T-helper 22 cell (primary cell): ENCODE results near the gene ESR1.
"Not testable (repeated sequence)": the region's sequence is repeated elsewhere in the genome, so short reads cannot be mapped to it uniquely, and the experiment has no call there.

ENCODE experiments used
- DNase-seq: peaks from one replicate; pipeline ENCODE4 v3.0.0-alpha.2; 2020; ENCODE audit warnings: low read depth

The ESR1 gene

GRCh38 chr6:151813858-151814257 lies 6.4 kb downstream of the ESR1 start:
- DNase-seq: no peak

DNA sequence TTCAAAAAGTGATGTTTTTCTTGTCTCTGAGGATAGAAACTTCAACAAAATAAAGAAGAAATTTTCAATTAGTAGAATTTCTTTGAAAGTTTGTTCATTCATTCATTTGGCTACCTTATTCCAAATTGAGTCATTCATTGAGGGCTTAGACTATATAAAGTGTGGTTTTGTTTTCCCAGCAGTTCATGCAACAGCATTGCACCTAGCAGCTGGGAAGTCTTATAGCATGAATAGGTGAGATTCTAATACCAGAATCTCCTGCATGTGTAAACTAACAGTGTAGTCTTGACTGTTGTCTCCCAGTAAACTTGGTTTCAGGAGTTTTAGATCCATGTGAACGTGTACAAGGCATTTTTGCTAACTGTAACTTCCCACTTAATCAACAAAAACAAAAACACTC lies 7.1 kb downstream of the ESR1 start:
- DNase-seq: no peak

- no peak for DNase-seq
Observed at GRCh38 chr6:151822252-151823111, 15.0 kb downstream of the ESR1 start.

GRCh38 chr6:151826517-151827142 lies 19.1 kb downstream of the ESR1 start:
- DNase-seq: no peak

GRCh38 chr6:151832710-151833109 lies 25.2 kb downstream of the ESR1 start:
- DNase-seq: no peak

GRCh38 chr6:151835396-151835795 lies 27.9 kb downstream of the ESR1 start:
- no peak for DNase-seq

GRCh38 chr6:151837223-151837622 lies 29.7 kb downstream of the ESR1 start:
- DNase-seq: no peak

- DNase-seq: no peak
Observed at GRCh38 chr6:151842816-151843215, 35.3 kb downstream of the ESR1 start.

DNA sequence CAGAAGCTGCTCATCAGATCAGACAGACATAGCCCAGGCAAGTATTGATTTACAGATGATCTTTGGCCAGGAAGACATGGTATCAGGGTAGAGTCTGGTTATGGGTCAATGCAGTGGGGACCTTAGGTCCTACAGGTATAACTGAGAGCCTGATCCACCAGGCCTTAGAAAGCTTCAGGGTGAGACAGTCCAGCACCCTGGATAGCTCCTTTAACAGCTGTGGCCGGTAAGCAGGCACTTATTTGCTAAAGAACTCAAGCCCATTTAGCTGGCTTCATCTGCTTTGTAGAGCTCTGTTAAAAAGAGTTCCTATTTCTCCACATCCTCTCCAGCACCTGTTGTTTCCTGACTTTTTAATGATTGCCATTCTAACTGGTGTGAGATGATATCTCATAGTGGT lies 39.6 kb downstream of the ESR1 start:
- DNase-seq: no peak

- DNase-seq: no peak
Observed at GRCh38 chr6:151850479-151851003, 43.1 kb downstream of the ESR1 start.

DNA sequence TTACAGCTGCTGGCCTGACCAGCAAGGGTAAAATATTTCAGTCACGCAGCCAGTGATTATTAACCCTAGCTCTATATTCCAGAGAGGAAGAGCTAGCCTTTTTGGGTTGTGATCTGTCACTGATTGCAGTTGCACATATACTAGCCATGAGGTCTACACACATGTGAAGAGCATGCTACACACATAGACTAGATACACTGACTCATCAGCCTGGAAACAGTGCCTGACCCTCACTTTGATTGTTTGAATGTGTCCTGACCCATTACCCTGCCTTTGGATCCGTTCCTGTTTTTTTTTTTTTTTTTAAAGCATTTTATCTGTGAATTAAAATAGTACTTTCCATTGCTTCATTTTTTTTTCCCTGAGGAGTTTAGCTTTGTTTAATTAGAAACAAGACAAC lies 50.8 kb downstream of the ESR1 start:
- no peak for DNase-seq

- no peak for DNase-seq
Observed at GRCh38 chr6:151862461-151862860, 55.0 kb downstream of the ESR1 start.

DNA sequence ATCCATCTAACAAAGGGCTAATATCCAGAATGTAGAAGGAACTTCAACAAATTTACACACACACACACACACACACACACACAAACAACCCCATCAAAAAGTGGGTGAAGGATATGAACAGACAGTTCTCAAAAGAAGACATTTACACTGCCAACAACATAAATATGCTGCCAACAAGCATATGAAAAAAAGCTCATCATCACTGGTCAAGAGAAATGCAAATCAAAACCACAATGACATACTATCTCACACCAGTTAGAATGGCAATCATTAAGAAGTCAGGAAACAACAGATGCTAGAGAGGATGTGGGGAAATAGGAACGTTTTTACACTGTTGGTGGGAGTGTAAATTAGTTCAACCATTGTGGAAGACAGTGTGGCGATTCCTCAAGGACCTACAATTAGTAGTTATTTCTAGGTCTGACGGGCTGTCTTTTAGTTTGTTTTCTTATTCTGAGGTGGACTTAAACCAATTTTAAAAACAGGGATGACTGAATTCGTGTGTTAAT lies 59.9 kb downstream of the ESR1 start:
- DNase-seq: not testable (repeated sequence)

GRCh38 chr6:151869345-151869744 lies 61.9 kb downstream of the ESR1 start:
- DNase-seq: no peak

DNA sequence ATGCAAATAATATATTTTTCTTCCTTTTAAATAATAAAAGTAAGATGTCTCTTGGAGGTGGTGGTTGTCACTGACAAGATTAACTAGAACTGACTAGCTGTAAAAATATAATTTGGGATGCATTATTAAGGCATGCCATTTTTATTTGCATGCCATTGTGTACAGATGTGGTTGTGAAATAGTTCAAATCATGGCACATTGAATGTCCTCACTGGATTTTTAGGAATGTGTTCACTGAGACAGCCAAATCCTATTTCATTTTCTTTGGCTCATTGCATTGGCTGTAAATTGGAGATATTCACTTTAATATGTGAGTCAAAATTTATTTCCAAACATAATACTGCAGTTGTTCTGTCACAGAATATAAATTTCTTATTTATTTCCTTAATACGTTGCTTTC lies 62.3 kb downstream of the ESR1 start:
- no peak for DNase-seq

DNA sequence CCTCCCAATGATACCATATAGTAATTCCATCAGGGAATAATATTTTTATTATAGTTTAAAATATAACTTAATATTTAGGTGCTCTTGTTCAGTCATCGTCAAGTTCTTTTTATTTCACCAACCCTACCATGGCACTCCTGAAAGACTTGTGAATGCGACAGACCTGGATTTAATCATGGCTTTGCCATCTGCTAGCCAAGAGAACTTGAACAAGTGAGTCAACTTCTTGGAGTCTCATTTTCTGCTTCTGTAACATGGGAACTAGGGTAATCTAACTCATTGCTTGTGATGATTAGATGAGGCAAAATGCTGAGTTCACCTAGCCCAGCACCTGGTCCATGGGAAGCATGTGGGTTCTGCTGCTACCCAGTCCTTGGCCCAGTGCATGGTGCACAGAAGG lies 62.9 kb downstream of the ESR1 start:
- DNase-seq: no peak

- DNase-seq: no peak
Observed at GRCh38 chr6:151875524-151875923, 68.0 kb downstream of the ESR1 start.

GRCh38 chr6:151876122-151876521 lies 68.6 kb downstream of the ESR1 start:
- DNase-seq: no peak

DNA sequence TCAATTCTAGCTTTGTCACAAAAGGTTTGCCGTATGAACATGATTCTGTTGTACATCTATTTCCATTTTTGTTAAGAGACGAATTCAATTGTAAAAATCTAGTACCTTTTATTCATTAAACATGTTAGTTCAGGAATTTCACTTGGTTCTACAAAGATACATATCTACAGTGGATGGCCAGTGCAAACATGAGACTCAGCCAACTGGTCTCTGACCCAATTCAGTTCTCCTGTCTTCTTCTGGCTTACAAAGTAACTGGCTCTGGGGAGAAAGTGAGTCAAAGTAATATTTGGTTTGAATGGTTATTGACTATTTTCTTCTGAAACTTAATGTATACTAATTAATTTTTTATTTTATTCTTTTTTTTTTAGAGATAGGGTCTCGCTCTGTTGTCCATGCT lies 70.0 kb downstream of the ESR1 start:
- no peak for DNase-seq

- no peak for DNase-seq
Observed at GRCh38 chr6:151881231-151881630, 73.7 kb downstream of the ESR1 start.

- DNase-seq: no peak
Observed at GRCh38 chr6:151882206-151882605, 74.7 kb downstream of the ESR1 start.

- no peak for DNase-seq
Observed at GRCh38 chr6:151885234-151885633, 77.8 kb downstream of the ESR1 start.

GRCh38 chr6:151891524-151891923 lies 84.0 kb downstream of the ESR1 start:
- DNase-seq: no peak
